Spleen (tissue), 7 donors: Measurements from ENCODE around the gene PTPRN2.

ENCODE experiments used
- POLR2A ChIP-seq, 3 donors: fragments of 450-650 bp; IDR thresholded peaks; one replicate each; pipeline ENCODE4 v1.5.1; 2017; ENCODE audit warnings: antibody characterized with exemption in 3 of 3, mild to moderate bottlenecking in 1 of 3
- POLR2AphosphoS5 ChIP-seq, 3 donors: sonication (generic); formaldehyde crosslinking; IDR thresholded peaks; one replicate each; pipeline ENCODE4 v1.5.1; 2017; ENCODE audit warnings: antibody characterized with exemption in 3 of 3
- TF ChIP-seq, protein P1 (sequence below), 11 experiments: fragments of 200-600 bp in 7 of 11; fragments of 450-650 bp in 4 of 11; sonication (generic) in 4 of 11; IDR thresholded peaks in 8 of 11; conservative IDR thresholded peaks in 3 of 11; 1 replicate in 7 of 11; 2 replicates in 4 of 11; pipeline versions ENCODE4 v1.4.0 to v1.8.0; 2016 to 2021; ENCODE audit warnings: antibody characterized with exemption in 11 of 11, inconsistent platforms in 4 of 11, mild to moderate bottlenecking in 1 of 11
- donor health status: DM: no; HTN: no; CAD: no; lungs with moderate emphysema.
- donor health status: DM: no; HTN: no; CAD: no.
- donor health status: DM: no; HTN: no; CAD: no.

DNA sequence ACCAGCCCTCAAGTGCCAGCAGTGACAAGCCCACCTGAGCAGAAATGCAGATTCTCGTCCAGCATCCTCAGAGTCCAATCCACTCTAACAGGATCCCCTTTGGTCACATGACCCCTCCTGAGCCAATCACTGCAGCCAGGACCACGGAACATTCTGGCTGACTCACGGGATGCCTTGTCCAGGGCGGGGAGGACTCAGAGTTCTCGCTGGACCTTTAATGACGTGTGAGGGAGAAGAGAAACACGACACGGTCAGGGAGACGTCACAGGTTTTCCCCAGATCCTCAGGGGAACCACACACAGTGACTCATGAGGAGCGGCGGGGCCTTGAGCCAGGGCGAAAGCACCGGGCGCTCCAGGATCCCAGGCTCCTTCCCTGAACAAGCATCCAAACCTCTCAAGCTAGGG, 155.7 kb downstream of the PTPRN2 start:
- TF ChIP-seq, protein P1, sequence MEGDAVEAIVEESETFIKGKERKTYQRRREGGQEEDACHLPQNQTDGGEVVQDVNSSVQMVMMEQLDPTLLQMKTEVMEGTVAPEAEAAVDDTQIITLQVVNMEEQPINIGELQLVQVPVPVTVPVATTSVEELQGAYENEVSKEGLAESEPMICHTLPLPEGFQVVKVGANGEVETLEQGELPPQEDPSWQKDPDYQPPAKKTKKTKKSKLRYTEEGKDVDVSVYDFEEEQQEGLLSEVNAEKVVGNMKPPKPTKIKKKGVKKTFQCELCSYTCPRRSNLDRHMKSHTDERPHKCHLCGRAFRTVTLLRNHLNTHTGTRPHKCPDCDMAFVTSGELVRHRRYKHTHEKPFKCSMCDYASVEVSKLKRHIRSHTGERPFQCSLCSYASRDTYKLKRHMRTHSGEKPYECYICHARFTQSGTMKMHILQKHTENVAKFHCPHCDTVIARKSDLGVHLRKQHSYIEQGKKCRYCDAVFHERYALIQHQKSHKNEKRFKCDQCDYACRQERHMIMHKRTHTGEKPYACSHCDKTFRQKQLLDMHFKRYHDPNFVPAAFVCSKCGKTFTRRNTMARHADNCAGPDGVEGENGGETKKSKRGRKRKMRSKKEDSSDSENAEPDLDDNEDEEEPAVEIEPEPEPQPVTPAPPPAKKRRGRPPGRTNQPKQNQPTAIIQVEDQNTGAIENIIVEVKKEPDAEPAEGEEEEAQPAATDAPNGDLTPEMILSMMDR (IDR thresholded peaks at IDR 0.05 in 8 of 11, conservative IDR thresholded peaks at IDR 0.05 in 3 of 11), result no peak
- TF ChIP-seq POLR2A (IDR thresholded peaks at IDR 0.05) (no peak), POLR2AphosphoS5 (IDR thresholded peaks at IDR 0.05) (no peak)
